Cerebellar nuclear complex (tissue), 1 donor: ENCODE results near the gene SMCO1.
"Not testable (repeated sequence)": the region's sequence is repeated elsewhere in the genome, so short reads cannot be mapped to it uniquely, and the experiment has no call there.

Experiments used
- DNase-seq, 2 experiments: peaks; one replicate each; lab custom pipeline; 2025; lab: John Stamatoyannopoulos, UW

SMCO1 gene

GRCh38 chr3:196514913-196515621 is at the start of gene SMCO1:
TSS of gene SMCO1 (minus strand) at chr3:196515346. CDS start at chr3:196515209, 137 bp downstream.
- no peak for DNase-seq

- DNase-seq, result no peak
Observed at GRCh38 chr3:196563721-196564225, 48.6 kb upstream of the SMCO1 start.

GRCh38 chr3:196559826-196560225 is 44.7 kb upstream of the SMCO1 start:
- no peak for DNase-seq

GRCh38 chr3:196558476-196558875 is 43.3 kb upstream of the SMCO1 start:
- no peak for DNase-seq

GRCh38 chr3:196557236-196557635 is 42.1 kb upstream of the SMCO1 start:
- no peak for DNase-seq

- no peak for DNase-seq
Observed at GRCh38 chr3:196555295-196555694, 40.1 kb upstream of the SMCO1 start.

- DNase-seq, result no peak
Observed at GRCh38 chr3:196554205-196554604, 39.1 kb upstream of the SMCO1 start.

GRCh38 chr3:196553551-196553950 is 38.4 kb upstream of the SMCO1 start:
- DNase-seq, result no peak

- no peak for DNase-seq
Observed at GRCh38 chr3:196552253-196552652, 37.1 kb upstream of the SMCO1 start.

- DNase-seq, result not testable (repeated sequence)
Observed at GRCh38 chr3:196550172-196550571, 35.0 kb upstream of the SMCO1 start.

GRCh38 chr3:196549312-196549711 is 34.2 kb upstream of the SMCO1 start:
- DNase-seq, result not testable (repeated sequence)

GRCh38 chr3:196547067-196547466 is 31.9 kb upstream of the SMCO1 start:
- no peak for DNase-seq

GRCh38 chr3:196546537-196546936 is 31.4 kb upstream of the SMCO1 start:
- DNase-seq, result no peak

GRCh38 chr3:196544491-196544992 is 29.4 kb upstream of the SMCO1 start:
- DNase-seq, result no peak

- DNase-seq, result no peak
Observed at GRCh38 chr3:196541684-196542445, 26.7 kb upstream of the SMCO1 start.

- no peak for DNase-seq
Observed at GRCh38 chr3:196537319-196537984, 22.3 kb upstream of the SMCO1 start.

- DNase-seq, result no peak
Observed at GRCh38 chr3:196533260-196533681, 18.1 kb upstream of the SMCO1 start.

GRCh38 chr3:196531418-196531817 is 16.3 kb upstream of the SMCO1 start:
- no peak for DNase-seq

- no peak for DNase-seq
Observed at GRCh38 chr3:196528639-196529233, 13.6 kb upstream of the SMCO1 start.

GRCh38 chr3:196525141-196525540 is 10.0 kb upstream of the SMCO1 start:
- no peak for DNase-seq

GRCh38 chr3:196524527-196524926 is 9.4 kb upstream of the SMCO1 start:
- no peak for DNase-seq

- no peak for DNase-seq
Observed at GRCh38 chr3:196523841-196524240, 8.7 kb upstream of the SMCO1 start.
